A549 (cell line): ENCODE results near the gene GFAP. TPM values are rescaled to one million over a fixed set of nuclear protein-coding genes. Genes with fewer than 3 reads are reported as not detected.

ENCODE experiments used
- ATAC-seq, 2 experiments: fragments of 200-7000 bp in 1 of 2; fragments of >200 bp in 1 of 2; cut with Nextera tagmentation in 1 of 2; cut with Tn5 transposase in 1 of 2; 3 replicates each; pipeline versions ENCODE4 v1.8.0 to v1.9.1; 2018 to 2020; ENCODE audit warnings: mild to moderate bottlenecking in 1 of 2, moderate library complexity in 1 of 2
- CTCF ChIA-PET: fragments of 300-600 bp; sonication (Branson Sonifier 250); formaldehyde crosslinking; extraction: SDS; loops from one replicate; lab custom pipeline; 2021; ENCODE audit warnings: antibody characterized with exemption, inconsistent platforms; lab: Yijun Ruan, JAX
- POLR2A ChIA-PET: fragments of 350-600 bp; formaldehyde crosslinking; extraction: SDS; loops from one replicate; lab custom pipeline; 2021; ENCODE audit warnings: antibody characterized with exemption, inconsistent platforms; lab: Yijun Ruan, JAX
- DNase-seq, 2 experiments: peaks; one replicate each; pipeline versions ENCODE4 v3.0.0 to v3.0.0-alpha.2; 2011 to 2016; ENCODE audit warnings: low read depth in 1 of 2, low spot score in 1 of 2
- FAIRE-seq: peaks from 2 replicates; lab custom pipeline; 2011; peaks lifted over from hg19 to GRCh38; lab: Jason Lieb, UNC
- H3K27ac ChIP-seq, 2 experiments: fragments of >200 bp; sonication (Bioruptor Twin); formaldehyde crosslinking; 3 replicates each; pipeline ENCODE4 v1.5.1; 2016 to 2017
- H3K4me1 ChIP-seq: fragments of >200 bp; sonication (Bioruptor Twin); formaldehyde crosslinking; 3 replicates; pipeline ENCODE4 v1.6.1; 2016
- H3K4me2 ChIP-seq: fragments of >200 bp; sonication (Bioruptor Twin); formaldehyde crosslinking; 3 replicates; pipeline ENCODE4 v1.6.1; 2016
- H3K4me3 ChIP-seq: fragments of >200 bp; sonication (Bioruptor Twin); formaldehyde crosslinking; 3 replicates; pipeline ENCODE4 v1.5.1; 2016
- H3K9me3 ChIP-seq: fragments of >200 bp; sonication (Bioruptor Twin); formaldehyde crosslinking; 3 replicates; pipeline ENCODE4 v1.6.1; 2016
- CBX2 ChIP-seq: fragments of 200-600 bp; sonication (generic); IDR thresholded peaks from 2 replicates; pipeline ENCODE4 v1.6.1; 2016; ENCODE audit warnings: low read depth, mild to moderate bottlenecking, borderline replicate concordance
- CEBPB ChIP-seq, 2 experiments: fragments of >200 bp in 1 of 2; sonication (Bioruptor Twin) in 1 of 2; formaldehyde crosslinking in 1 of 2; IDR thresholded peaks; 2 replicates each; pipeline ENCODE4 v1.6.1; 2012 to 2016
- CHD2 ChIP-seq: fragments of 150-350 bp; IDR thresholded peaks from 2 replicates; pipeline ENCODE4 v1.6.1; 2014; ENCODE audit warnings: low read length; ENCODE audit not compliant: partially characterized antibody
- EHF ChIP-seq: fragments of 250-450 bp; sonication (Bioruptor Pico); IDR thresholded peaks from 2 replicates; pipeline ENCODE4 v1.5.0; 2020; ENCODE audit warnings: mild to moderate bottlenecking
- ELK1 ChIP-seq: fragments of 150-350 bp; IDR thresholded peaks from 2 replicates; pipeline ENCODE4 v1.6.1; 2014; ENCODE audit warnings: low read depth, mild to moderate bottlenecking, low read length
- EP300 ChIP-seq, 2 experiments: fragments of >200 bp; sonication (Bioruptor Twin); formaldehyde crosslinking; IDR thresholded peaks; 2 replicates in 1 of 2; 3 replicates in 1 of 2; pipeline ENCODE4 v1.6.1; 2016 to 2017
- FOSL2 ChIP-seq, 2 experiments: fragments of 450-650 bp in 1 of 2; fragments of >200 bp in 1 of 2; sonication (Bioruptor Twin) in 1 of 2; formaldehyde crosslinking; IDR thresholded peaks; 2 replicates each; pipeline versions ENCODE4 v1.5.0 to v1.6.1; 2016 to 2020; ENCODE audit warnings: mild to moderate bottlenecking in 1 of 2, moderate library complexity in 1 of 2
- FOXS1 ChIP-seq: fragments of 250-450 bp; sonication (Bioruptor Pico); IDR thresholded peaks from 2 replicates; pipeline ENCODE4 v1.5.0; 2020; ENCODE audit warnings: mild to moderate bottlenecking, moderate library complexity
- GATA3 ChIP-seq: IDR thresholded peaks from 2 replicates; pipeline ENCODE4 v1.6.1; 2012; ENCODE audit warnings: borderline replicate concordance
- HMGXB4 ChIP-seq: fragments of 250-450 bp; sonication (Bioruptor Pico); IDR thresholded peaks from 2 replicates; pipeline ENCODE4 v1.5.0; 2021; ENCODE audit warnings: mild to moderate bottlenecking, moderate library complexity, borderline replicate concordance
- HOXA7 ChIP-seq: fragments of 250-450 bp; sonication (Bioruptor Pico); IDR thresholded peaks from 2 replicates; pipeline ENCODE4 v1.5.0; 2020; ENCODE audit warnings: mild to moderate bottlenecking, moderate library complexity
- HOXB13 ChIP-seq: fragments of 250-450 bp; sonication (Bioruptor Pico); IDR thresholded peaks from 2 replicates; pipeline ENCODE4 v1.5.0; 2020; ENCODE audit warnings: low read depth, mild to moderate bottlenecking, moderate library complexity
- HOXB5 ChIP-seq: fragments of 250-450 bp; sonication (Bioruptor Pico); IDR thresholded peaks from 2 replicates; pipeline ENCODE4 v1.5.0; 2020; ENCODE audit warnings: mild to moderate bottlenecking, moderate library complexity
- JUN ChIP-seq, 2 experiments: fragments of >200 bp; sonication (Bioruptor Twin); formaldehyde crosslinking; IDR thresholded peaks; 2 replicates in 1 of 2; 3 replicates in 1 of 2; pipeline ENCODE4 v1.6.1; 2016 to 2017
- JUNB ChIP-seq: fragments of >200 bp; sonication (Bioruptor Twin); formaldehyde crosslinking; IDR thresholded peaks from 2 replicates; pipeline ENCODE4 v1.6.1; 2016
- KDM1A ChIP-seq: fragments of 200-600 bp; sonication (generic); IDR thresholded peaks from 2 replicates; pipeline ENCODE4 v1.6.1; 2016; ENCODE audit warnings: low read depth, mild to moderate bottlenecking
- MAFK ChIP-seq: fragments of 450-650 bp; IDR thresholded peaks from 2 replicates; pipeline ENCODE4 v1.6.1; 2014; ENCODE audit not compliant: partially characterized antibody
- MAX ChIP-seq: IDR thresholded peaks from 2 replicates; pipeline ENCODE4 v1.6.1; 2012
- MAZ ChIP-seq: fragments of 150-350 bp; IDR thresholded peaks from 2 replicates; pipeline ENCODE4 v1.6.1; 2014; ENCODE audit warnings: antibody characterized with exemption, low read depth, low read length, borderline replicate concordance
- NFE2L2 ChIP-seq: fragments of 150-350 bp; conservative IDR thresholded peaks from 2 replicates; pipeline ENCODE4 v1.6.1; 2014; ENCODE audit warnings: low read length
- PHF8 ChIP-seq: fragments of 200-600 bp; sonication (generic); IDR thresholded peaks from 2 replicates; pipeline ENCODE4 v1.6.1; 2016; ENCODE audit warnings: low read depth, mild to moderate bottlenecking, antibody characterized with exemption, moderate library complexity, borderline replicate concordance
- POLR2A ChIP-seq: IDR thresholded peaks from 2 replicates; pipeline ENCODE4 v1.6.1; 2012; ENCODE audit warnings: mild to moderate bottlenecking, low read length
- RAD21 ChIP-seq, 2 experiments: fragments of >200 bp in 1 of 2; sonication (Bioruptor Twin) in 1 of 2; formaldehyde crosslinking in 1 of 2; IDR thresholded peaks in 1 of 2; conservative IDR thresholded peaks in 1 of 2; 2 replicates in 1 of 2; 3 replicates in 1 of 2; pipeline ENCODE4 v1.6.1; 2012 to 2018; ENCODE audit warnings: inconsistent platforms in 1 of 2
- RCOR1 ChIP-seq: fragments of 150-350 bp; IDR thresholded peaks from 2 replicates; pipeline ENCODE4 v1.6.1; 2014; ENCODE audit warnings: antibody characterized with exemption, low read length, low read depth
- RNF2 ChIP-seq: fragments of 200-600 bp; sonication (generic); IDR thresholded peaks from 2 replicates; pipeline ENCODE4 v1.6.1; 2016; ENCODE audit warnings: low read depth, mild to moderate bottlenecking, antibody characterized with exemption, moderate library complexity, borderline replicate concordance
- SREBF2 ChIP-seq: fragments of 450-650 bp; IDR thresholded peaks from 2 replicates; pipeline ENCODE4 v1.6.1; 2014; ENCODE audit warnings: mild to moderate bottlenecking, moderate library complexity
- TP53 ChIP-seq: fragments of 250-450 bp; sonication (Bioruptor Pico); IDR thresholded peaks from 2 replicates; pipeline ENCODE4 v1.5.0; 2021; ENCODE audit warnings: mild to moderate bottlenecking, moderate library complexity
- ZC3H11A ChIP-seq: fragments of 450-650 bp; IDR thresholded peaks from 2 replicates; pipeline ENCODE4 v1.6.1; 2014; ENCODE audit warnings: antibody characterized with exemption, mild to moderate bottlenecking
- ZFP36 ChIP-seq: fragments of 450-650 bp; IDR thresholded peaks from 2 replicates; pipeline ENCODE4 v1.6.1; 2014; ENCODE audit warnings: borderline replicate concordance; ENCODE audit not compliant: partially characterized antibody
- ZNF302 ChIP-seq: fragments of 250-450 bp; sonication (Bioruptor Pico); IDR thresholded peaks from 2 replicates; pipeline ENCODE4 v1.9.0; 2021; ENCODE audit warnings: inconsistent platforms, mild to moderate bottlenecking, moderate library complexity
- WGBS: methylation state at CpG from one replicate; pipeline ENCODE4 v1.1.6; 2017; ENCODE audit errors: missing lambda C conversion rate; 5-methylcytosine and 5-hydroxymethylcytosine counted together
- polyA plus RNA-seq, 4 experiments: library from polyadenylated mRNA; depleted of rRNA in 3 of 4; stranded (reverse); fragments of >200 nt; fragmentation: RNase III in 1 of 4; extraction: RNeasy Plus Mini Kit Qiagen cat#74134 plus additional on column Dnase treatment in 1 of 4; gene quantifications; 2 replicates in 3 of 4; 3 replicates in 1 of 4; pipeline ENCODE4 v1.2.3, GENCODE V29; 2011 to 2017
- TF ChIP-seq, protein P1 (sequence below): fragments of >200 bp; sonication (Bioruptor Twin); formaldehyde crosslinking; IDR thresholded peaks from 2 replicates; pipeline ENCODE4 v1.6.1; 2016
- TF ChIP-seq, protein P2 (sequence below): fragments of 250-450 bp; sonication (Bioruptor Pico); IDR thresholded peaks from 2 replicates; pipeline ENCODE4 v1.5.0; 2020; ENCODE audit warnings: low read depth, mild to moderate bottlenecking, moderate library complexity

The GFAP gene
- polyA plus RNA-seq, 2 of the 4 experiments (the other 2 are of a cell fraction) = 1.5 to 1.8 TPM

GRCh38 chr17:44906763-44907728 lies 8.3 kb downstream of the GFAP start (continued):
- TF ChIP-seq FOSL2 (IDR thresholded peaks at IDR 0.05) (no peak), FOSL2 (CRISPR knock-in tag; IDR thresholded peaks at IDR 0.05) (no peak), ZC3H11A (no peak), CEBPB (IDR thresholded peaks at IDR 0.05) (no peak), ZNF302 (CRISPR knock-in tag) (no peak), EHF (CRISPR knock-in tag) (no peak), HOXB13 (no peak)
- TF ChIP-seq, protein P1, sequence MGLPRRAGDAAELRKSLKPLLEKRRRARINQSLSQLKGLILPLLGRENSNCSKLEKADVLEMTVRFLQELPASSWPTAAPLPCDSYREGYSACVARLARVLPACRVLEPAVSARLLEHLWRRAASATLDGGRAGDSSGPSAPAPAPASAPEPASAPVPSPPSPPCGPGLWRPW = no peak

GRCh38 chr17:44906010-44906646 lies 9.2 kb downstream of the GFAP start:
- peak; percentile 61 to 68 for ATAC-seq
- 48% methylated on average over 10 of the region's 10 CpGs for WGBS
- peak overlapping the region; percentile 77 for H3K4me2 ChIP-seq
- peak overlapping the region; percentile 91 to 94 for H3K27ac ChIP-seq
- FAIRE-seq = peak; percentile 70
- peak; percentile 74 to 89 for DNase-seq
- no peak overlapping the region for H3K4me3 ChIP-seq
- no peaks in the 10 kb centered on the region for H3K9me3 ChIP-seq
- CTCF ChIA-PET = interaction anchor here (0.6 to 38.3 kb wide), 6 partner anchors 15 to 291 kb away, joined by 3 to 1853 read pairs (median 6); partner anchors contain the start of genes ACBD4 and DCAKD
- POLR2A ChIA-PET = no interaction called here
- H3K4me1 ChIP-seq = peaks cover 63% of the 10 kb centered on the region
- TF ChIP-seq RAD21 (conservative IDR thresholded peaks at IDR 0.05 in 1 of 2, IDR thresholded peaks at IDR 0.05 in 1 of 2) = no peak
- TF ChIP-seq, protein P2, sequence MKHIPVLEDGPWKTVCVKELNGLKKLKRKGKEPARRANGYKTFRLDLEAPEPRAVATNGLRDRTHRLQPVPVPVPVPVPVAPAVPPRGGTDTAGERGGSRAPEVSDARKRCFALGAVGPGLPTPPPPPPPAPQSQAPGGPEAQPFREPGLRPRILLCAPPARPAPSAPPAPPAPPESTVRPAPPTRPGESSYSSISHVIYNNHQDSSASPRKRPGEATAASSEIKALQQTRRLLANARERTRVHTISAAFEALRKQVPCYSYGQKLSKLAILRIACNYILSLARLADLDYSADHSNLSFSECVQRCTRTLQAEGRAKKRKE (CRISPR knock-in tag) = no peak
- TF ChIP-seq CEBPB (IDR thresholded peaks at IDR 0.05) = peak in 1 of 2 experiments; percentile 33; a peak in 1 of 4 replicates
- no peak for TF ChIP-seq CHD2
- TF ChIP-seq RCOR1 = no peak
- TF ChIP-seq GATA3 = no peak
- TF ChIP-seq HMGXB4 (CRISPR knock-in tag) = no peak
- TF ChIP-seq EHF (CRISPR knock-in tag) = no peak
- TF ChIP-seq JUN (IDR thresholded peaks at IDR 0.05) = peak; percentile 38 to 75; a peak in 4 of 5 replicates
- no peak for TF ChIP-seq SREBF2
- TF ChIP-seq RNF2 = no peak
- peak; percentile 48; the same call in 1 of the 2 replicates for TF ChIP-seq FOXS1
- peak; percentile 51; the same call in 1 of the 2 replicates for TF ChIP-seq MAX
- TF ChIP-seq EP300 (IDR thresholded peaks at IDR 0.05) = peak in 1 of 2 experiments; percentile 59; a peak in 3 of 5 replicates
- TF ChIP-seq ZFP36 = no peak
- no peak for TF ChIP-seq ELK1
- TF ChIP-seq ZNF302 (CRISPR knock-in tag) = no peak
- TF ChIP-seq POLR2A = no peak
- peak; percentile 54 for TF ChIP-seq MAFK
- peak; percentile 64 for TF ChIP-seq JUNB
- no peak for TF ChIP-seq CBX2
- no peak for TF ChIP-seq HOXB13
- TF ChIP-seq MAZ = no peak
- no peak for TF ChIP-seq KDM1A
- TF ChIP-seq FOSL2 (IDR thresholded peaks at IDR 0.05) = peak; percentile 82
- TF ChIP-seq FOSL2 (CRISPR knock-in tag; IDR thresholded peaks at IDR 0.05) = peak; percentile 91
- no peak; the same call in 1 of the 2 replicates for TF ChIP-seq HOXB5 (CRISPR knock-in tag)
- peak; percentile 25; the same call in 1 of the 2 replicates for TF ChIP-seq NFE2L2
- TF ChIP-seq PHF8 = no peak
- TF ChIP-seq ZC3H11A = no peak
- TF ChIP-seq HOXA7 (CRISPR knock-in tag) = no peak
- TF ChIP-seq, protein P1 = no peak
- TF ChIP-seq TP53 (CRISPR knock-in tag) = no peak
